ENCODE results near the gene FBXO31.

GRCh38 chr16:87410968-87411367 is 27.4 kb upstream of the FBXO31 start:
- no peak for TF ChIP-seq POLR2AphosphoS5 (IDR thresholded peaks at IDR 0.05)
- TF ChIP-seq CTCF (IDR thresholded peaks at IDR 0.05) = no peak
- no peak for TF ChIP-seq EP300 (IDR thresholded peaks at IDR 0.05)
- no peak for TF ChIP-seq POLR2A (IDR thresholded peaks at IDR 0.05)
